Prostate gland (tissue), 2 donors: Measurements from ENCODE around the gene OR6C65.
"Not testable (repeated sequence)": the region's sequence is repeated elsewhere in the genome, so short reads cannot be mapped to it uniquely, and the experiment has no call there.

Source experiments
- CTCF ChIP-seq, 4 experiments: fragments of 200-600 bp in 2 of 4; fragments of 450-650 bp in 2 of 4; sonication (generic) in 2 of 4; IDR thresholded peaks; 1 replicate in 3 of 4; 2 replicates in 1 of 4; pipeline ENCODE4 v1.5.1; 2016 to 2019; ENCODE audit warnings: antibody characterized with exemption in 4 of 4, mild to moderate bottlenecking in 2 of 4, moderate library complexity in 2 of 4
- POLR2AphosphoS5 ChIP-seq: sonication (generic); formaldehyde crosslinking; IDR thresholded peaks from one replicate; pipeline ENCODE4 v1.6.1; 2017; ENCODE audit warnings: antibody characterized with exemption

GRCh38 chr12:55413498-55414388 lies 13.4 kb downstream of the OR6C65 start:
- not testable (repeated sequence) for TF ChIP-seq POLR2AphosphoS5; CTCF (IDR thresholded peaks at IDR 0.05)
